ENCODE results near the gene NUP35. TPM values are rescaled to one million over a fixed set of nuclear protein-coding genes. Genes with fewer than 3 reads are reported as not detected.

NUP35 gene
- total and polyA plus RNA-seq, 2 experiments from 2014 or later = 10.9 to 12.9 TPM

GRCh38 chr2:183079139-183079775 is 45.0 kb upstream of the NUP35 start:
- H3K27me3 ChIP-seq (replicated peaks; ENCODE audit: insufficient read depth) = 0 out of 2 replicates have a peak, but pooled peaks cover 6% of the 10 kb centered on the region
- peak overlapping the region; percentile 32 for H3K27ac ChIP-seq
- no peaks in the 10 kb centered on the region for H3K9me2 ChIP-seq (ENCODE audit: insufficient read depth)
- peaks cover 9% of the 10 kb centered on the region for H3K4me1 ChIP-seq (ENCODE audit: insufficient read depth)
- H3K4me2 ChIP-seq (ENCODE audit: unreplicated experiment) = peak overlapping the region; percentile 99
- no peaks in the 10 kb centered on the region for H3K79me2 ChIP-seq (ENCODE audit: insufficient read depth)
- peaks cover 10% of the 10 kb centered on the region; the same call in 1 of the 2 replicates for H3F3A ChIP-seq (ENCODE audit: insufficient read depth)
- H3K9ac ChIP-seq = peak overlapping the region; percentile 77
- no peaks in the 10 kb centered on the region for H3K9me3 ChIP-seq (ENCODE audit: low read depth)
- TF ChIP-seq EZH2phosphoT487 (IDR thresholded peaks at IDR 0.05; ENCODE audit: insufficient read depth, low read depth) (no peak), EZH2 (IDR thresholded peaks at IDR 0.05; ENCODE audit: insufficient read depth, poor library complexity, severe bottlenecking) (no peak)
- no peaks in the 10 kb centered on the region for H4K20me1 ChIP-seq (ENCODE audit: insufficient read depth)
- in situ Hi-C loops (cut with MboI) = no loop called here
- H2AFZ ChIP-seq = peak overlapping the region; percentile 100
- peak; percentile 68 for DNase-seq
- 3% methylated on average over 13 of the region's 13 CpGs for WGBS, 2 experiments (ENCODE audit: low coverage in 1 of 2, low lambda C conversion rate in 2 of 2, missing lambda C conversion rate in 2 of 2)
- peak overlapping the region; percentile 90 for H3K4me3 ChIP-seq
- H3K36me3 ChIP-seq (ENCODE audit: low read depth) = no peaks in the 10 kb centered on the region

- Histone ChIP-seq H3K27me3 (replicated peaks; ENCODE audit: insufficient read depth) (no peaks in the 10 kb centered on the region), H3F3A (ENCODE audit: insufficient read depth) (peaks cover 10% of the 10 kb centered on the region; the same call in 1 of the 2 replicates), H3K9ac (no peak overlapping the region), H3K9me2 (ENCODE audit: insufficient read depth) (no peaks in the 10 kb centered on the region), H3K36me3 (ENCODE audit: low read depth) (no peaks in the 10 kb centered on the region), H3K4me3 (no peak overlapping the region), H3K27ac (no peak overlapping the region), H3K79me2 (ENCODE audit: insufficient read depth) (no peaks in the 10 kb centered on the region), H3K4me1 (ENCODE audit: insufficient read depth) (peaks cover 9% of the 10 kb centered on the region), H2AFZ (peak overlapping the region; percentile 4; the same call in 1 of the 2 replicates), H3K9me3 (ENCODE audit: low read depth) (no peaks in the 10 kb centered on the region), H3K4me2 (ENCODE audit: unreplicated experiment) (no peak overlapping the region), H4K20me1 (ENCODE audit: insufficient read depth) (no peaks in the 10 kb centered on the region)
- in situ Hi-C loops (cut with MboI) = no loop called here
- 0 to 4% methylated on average over 1 of the region's 1 CpG for WGBS, 2 experiments (ENCODE audit: low coverage in 1 of 2, low lambda C conversion rate in 2 of 2, missing lambda C conversion rate in 2 of 2)
- TF ChIP-seq EZH2 (IDR thresholded peaks at IDR 0.05; ENCODE audit: insufficient read depth, poor library complexity, severe bottlenecking) (no peak), EZH2phosphoT487 (IDR thresholded peaks at IDR 0.05; ENCODE audit: insufficient read depth, low read depth) (no peak)
- peak; percentile 79 for DNase-seq
Observed at GRCh38 chr2:183081911-183082310, 42.3 kb upstream of the NUP35 start.

GRCh38 chr2:183088061-183088460 is 36.2 kb upstream of the NUP35 start:
- no peaks in the 10 kb centered on the region for H4K20me1 ChIP-seq (ENCODE audit: insufficient read depth)
- H3K27me3 ChIP-seq (replicated peaks; ENCODE audit: insufficient read depth) = no peaks in the 10 kb centered on the region
- H3K9me3 ChIP-seq (ENCODE audit: low read depth) = no peaks in the 10 kb centered on the region
- H3K79me2 ChIP-seq (ENCODE audit: insufficient read depth) = no peaks in the 10 kb centered on the region
- H3K9ac ChIP-seq = no peak overlapping the region
- no peaks in the 10 kb centered on the region for H3K36me3 ChIP-seq (ENCODE audit: low read depth)
- H3K4me2 ChIP-seq (ENCODE audit: unreplicated experiment) = no peak overlapping the region
- 66 to 68% methylated on average over 3 of the region's 3 CpGs for WGBS, 2 experiments (ENCODE audit: low coverage in 1 of 2, low lambda C conversion rate in 2 of 2, missing lambda C conversion rate in 2 of 2)
- no peak overlapping the region for H3K27ac ChIP-seq
- no peak for DNase-seq
- no peak overlapping the region for H2AFZ ChIP-seq
- H3K4me1 ChIP-seq (ENCODE audit: insufficient read depth) = no peaks in the 10 kb centered on the region
- no peak for TF ChIP-seq EZH2 (IDR thresholded peaks at IDR 0.05; ENCODE audit: insufficient read depth, poor library complexity, severe bottlenecking)
- H3K9me2 ChIP-seq (ENCODE audit: insufficient read depth) = no peaks in the 10 kb centered on the region
- in situ Hi-C loops (cut with MboI) = no loop called here
- H3K4me3 ChIP-seq = no peak overlapping the region
- H3F3A ChIP-seq (ENCODE audit: insufficient read depth) = no peaks in the 10 kb centered on the region

- DNase-seq = no peak
- Histone ChIP-seq H3K4me1 (ENCODE audit: insufficient read depth) (peaks cover 8% of the 10 kb centered on the region), H3K27ac (no peak overlapping the region), H4K20me1 (ENCODE audit: insufficient read depth) (no peaks in the 10 kb centered on the region), H3F3A (ENCODE audit: insufficient read depth) (peaks cover 4% of the 10 kb centered on the region; the same call in 1 of the 2 replicates), H3K36me3 (ENCODE audit: low read depth) (no peaks in the 10 kb centered on the region), H3K9me2 (ENCODE audit: insufficient read depth) (no peaks in the 10 kb centered on the region), H2AFZ (no peak overlapping the region; the same call in 1 of the 2 replicates), H3K9ac (no peak overlapping the region), H3K9me3 (ENCODE audit: low read depth) (no peaks in the 10 kb centered on the region), H3K79me2 (ENCODE audit: insufficient read depth) (no peaks in the 10 kb centered on the region), H3K4me3 (no peak overlapping the region), H3K27me3 (replicated peaks; ENCODE audit: insufficient read depth) (no peaks in the 10 kb centered on the region), H3K4me2 (ENCODE audit: unreplicated experiment) (no peak overlapping the region)
- WGBS, 2 experiments (ENCODE audit: low coverage in 1 of 2, low lambda C conversion rate in 2 of 2, missing lambda C conversion rate in 2 of 2) = 83 to 85% methylated on average over 6 of the region's 6 CpGs
- no peak for TF ChIP-seq EZH2 (IDR thresholded peaks at IDR 0.05; ENCODE audit: insufficient read depth, poor library complexity, severe bottlenecking)
- no peak for TF ChIP-seq EZH2phosphoT487 (IDR thresholded peaks at IDR 0.05; ENCODE audit: insufficient read depth, low read depth)
- in situ Hi-C loops (cut with MboI) = no loop called here
Observed at GRCh38 chr2:183089192-183089851, 34.9 kb upstream of the NUP35 start.

All from GM23248 (cell line).